Choroid plexus epithelial cell (primary cell): ENCODE data around the gene ATOX1.

Experiments used
- DNase-seq: peaks from one replicate; pipeline ENCODE4 v3.0.0-alpha.2; 2010; ENCODE audit warnings: low read depth
- H3K4me3 ChIP-seq: 2 replicates; pipeline ENCODE4 v1.5.1; 2011; ENCODE audit warnings: low read depth, mild to moderate bottlenecking, control low read depth, low read length, moderate library complexity
- TF ChIP-seq, protein P1 (sequence below): conservative IDR thresholded peaks from 2 replicates; pipeline ENCODE4 v1.5.1; 2011; ENCODE audit warnings: low read depth, mild to moderate bottlenecking, control low read depth, inconsistent platforms, low read length, moderate library complexity

Gene ATOX1

DNA sequence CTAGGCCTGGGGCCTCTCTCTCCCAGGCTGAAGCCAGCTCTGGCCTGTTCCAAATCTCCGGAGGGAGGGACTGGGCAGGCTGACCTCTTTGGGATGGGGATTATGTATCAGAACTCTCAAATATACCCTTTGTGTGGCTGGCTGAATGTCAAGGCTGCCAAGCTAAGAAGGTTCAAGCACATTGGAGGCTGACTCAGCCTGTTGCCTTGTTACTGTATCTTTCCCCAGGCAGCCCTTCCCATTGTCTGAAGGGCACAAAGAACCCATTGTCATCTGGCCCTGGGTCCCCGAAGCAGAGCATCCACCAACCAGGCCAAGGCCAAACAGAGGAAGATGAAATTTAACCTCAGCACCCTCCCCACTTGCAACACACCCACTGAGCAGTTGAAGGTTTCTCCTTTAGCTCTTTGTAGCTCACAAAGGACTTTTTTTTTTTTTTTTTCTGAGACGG lies 64.4 kb downstream of the ATOX1 start:
- TF ChIP-seq, protein P1, sequence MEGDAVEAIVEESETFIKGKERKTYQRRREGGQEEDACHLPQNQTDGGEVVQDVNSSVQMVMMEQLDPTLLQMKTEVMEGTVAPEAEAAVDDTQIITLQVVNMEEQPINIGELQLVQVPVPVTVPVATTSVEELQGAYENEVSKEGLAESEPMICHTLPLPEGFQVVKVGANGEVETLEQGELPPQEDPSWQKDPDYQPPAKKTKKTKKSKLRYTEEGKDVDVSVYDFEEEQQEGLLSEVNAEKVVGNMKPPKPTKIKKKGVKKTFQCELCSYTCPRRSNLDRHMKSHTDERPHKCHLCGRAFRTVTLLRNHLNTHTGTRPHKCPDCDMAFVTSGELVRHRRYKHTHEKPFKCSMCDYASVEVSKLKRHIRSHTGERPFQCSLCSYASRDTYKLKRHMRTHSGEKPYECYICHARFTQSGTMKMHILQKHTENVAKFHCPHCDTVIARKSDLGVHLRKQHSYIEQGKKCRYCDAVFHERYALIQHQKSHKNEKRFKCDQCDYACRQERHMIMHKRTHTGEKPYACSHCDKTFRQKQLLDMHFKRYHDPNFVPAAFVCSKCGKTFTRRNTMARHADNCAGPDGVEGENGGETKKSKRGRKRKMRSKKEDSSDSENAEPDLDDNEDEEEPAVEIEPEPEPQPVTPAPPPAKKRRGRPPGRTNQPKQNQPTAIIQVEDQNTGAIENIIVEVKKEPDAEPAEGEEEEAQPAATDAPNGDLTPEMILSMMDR = no peak
- no peak overlapping the region for H3K4me3 ChIP-seq
- no peak for DNase-seq
